ENCODE measurements around the gene MAPK10.

- TF ChIP-seq CTCF (IDR thresholded peaks at IDR 0.05) = no peak
- no peak for TF ChIP-seq ZNF232 (CRISPR knock-in tag; IDR thresholded peaks at IDR 0.05)
- no peak for TF ChIP-seq FOXK1 (CRISPR knock-in tag; IDR thresholded peaks at IDR 0.05)
- TF ChIP-seq CREM (CRISPR knock-in tag; IDR thresholded peaks at IDR 0.05) = no peak
- no peak for TF ChIP-seq AR (CRISPR knock-in tag; IDR thresholded peaks at IDR 0.05)
- TF ChIP-seq STAT6 (CRISPR knock-in tag; conservative IDR thresholded peaks at IDR 0.05; ENCODE audit: low read depth) = no peak
- TF ChIP-seq PREB (CRISPR knock-in tag; IDR thresholded peaks at IDR 0.05; ENCODE audit: borderline replicate concordance) = no peak
- no peak for TF ChIP-seq FOXJ3 (CRISPR knock-in tag; IDR thresholded peaks at IDR 0.05; ENCODE audit: borderline replicate concordance)
- no peak for TF ChIP-seq HMGXB4 (CRISPR knock-in tag; IDR thresholded peaks at IDR 0.05)
- TF ChIP-seq TCF7 (CRISPR knock-in tag; IDR thresholded peaks at IDR 0.05; ENCODE audit: low read depth) = no peak
- TF ChIP-seq KAT7 (CRISPR knock-in tag; IDR thresholded peaks at IDR 0.05; ENCODE audit: borderline replicate concordance) = no peak
- no peak for TF ChIP-seq MAX (CRISPR knock-in tag; IDR thresholded peaks at IDR 0.05)
- TF ChIP-seq GRHL2 (CRISPR knock-in tag; IDR thresholded peaks at IDR 0.05; ENCODE audit: insufficient replicate concordance, severe bottlenecking) = no peak
- TF ChIP-seq ZNF121 (CRISPR knock-in tag; IDR thresholded peaks at IDR 0.05) = no peak
Observed at GRCh38 chr4:85951099-85951498, 408.8 kb downstream of the MAPK10 start.

All from WTC11 (cell line).